K562 (cell line): ENCODE data around the gene GPSM3. TPM values are rescaled to one million over a fixed set of nuclear protein-coding genes. Genes with fewer than 3 reads are reported as not detected.

ENCODE experiments used
- AFF1 ChIP-seq, 2 experiments: fragments of 450-650 bp; IDR thresholded peaks; 2 replicates each; pipeline ENCODE4 v1.6.1; 2018; ENCODE audit warnings: mild to moderate bottlenecking in 2 of 2, low read depth in 1 of 2; ENCODE audit not compliant: partially characterized antibody in 2 of 2
- CBX3 ChIP-seq, 2 experiments: IDR thresholded peaks; 1 replicate in 1 of 2; 2 replicates in 1 of 2; pipeline ENCODE4 v1.6.1; 2012; ENCODE audit warnings: inconsistent platforms in 2 of 2, low read length in 2 of 2, borderline replicate concordance in 1 of 2, control low read depth in 1 of 2
- DACH1 ChIP-seq: fragments of 450-650 bp; IDR thresholded peaks from 2 replicates; pipeline ENCODE4 v1.6.1; 2018; ENCODE audit not compliant: partially characterized antibody
- GABPA ChIP-seq: fragments of 200-800 bp; sonication (Bioruptor generic); conservative IDR thresholded peaks from 2 replicates; pipeline ENCODE4 v1.6.1; 2016; ENCODE audit warnings: low read depth, missing genetic modification characterization, missing compliant biosample characterization
- HCFC1 ChIP-seq: IDR thresholded peaks from 2 replicates; pipeline ENCODE4 v1.6.1; 2012; ENCODE audit warnings: low read depth, low read length, improper control_type of control experiment
- RBM17 ChIP-seq: fragments of 200-400 bp; formaldehyde crosslinking; IDR thresholded peaks from 2 replicates; pipeline ENCODE4 v1.6.1; 2017; ENCODE audit warnings: low read depth, mild to moderate bottlenecking, low read length, borderline replicate concordance
- RBM39 ChIP-seq: fragments of 200-400 bp; formaldehyde crosslinking; optimal IDR thresholded peaks from 2 replicates; pipeline ENCODE3; 2018; ENCODE audit warnings: low read depth, low read length
- RHOXF2B ChIP-seq: fragments of 250-450 bp; sonication (Bioruptor Pico); conservative IDR thresholded peaks from 2 replicates; pipeline ENCODE4 v1.5.1; 2021
- SIN3A ChIP-seq, 2 experiments: fragments of 150-350 bp in 1 of 2; IDR thresholded peaks; 2 replicates each; pipeline ENCODE4 v1.6.1; 2011 to 2016; ENCODE audit warnings: borderline replicate concordance in 2 of 2, low read depth in 2 of 2, low read length in 2 of 2, mild to moderate bottlenecking in 2 of 2, moderate library complexity in 2 of 2; ENCODE audit not compliant: control insufficient read depth in 1 of 2
- TAF1 ChIP-seq: IDR thresholded peaks from 2 replicates; pipeline ENCODE4 v1.6.1; 2011; ENCODE audit warnings: mild to moderate bottlenecking, low read length, moderate library complexity; ENCODE audit not compliant: insufficient read depth, control insufficient read depth, severe bottlenecking; ENCODE audit errors: extremely low read depth
- TOE1 ChIP-seq, 2 experiments: fragments of 450-650 bp in 1 of 2; sonication (generic) in 1 of 2; formaldehyde crosslinking in 1 of 2; IDR thresholded peaks; 2 replicates each; pipeline versions ENCODE4 v1.7.1 to v1.8.0; 2016 to 2022; ENCODE audit warnings: borderline replicate concordance in 2 of 2, mild to moderate bottlenecking in 2 of 2, antibody characterized with exemption in 1 of 2, inconsistent platforms in 1 of 2, low read depth in 1 of 2, missing genetic modification reagents in 1 of 2, moderate library complexity in 1 of 2
- ZNF12 ChIP-seq: sonication (generic); formaldehyde crosslinking; IDR thresholded peaks from 2 replicates; pipeline ENCODE4 v1.4.0; 2020; ENCODE audit warnings: mild to moderate bottlenecking, missing genetic modification reagents
- ZNF232 ChIP-seq: sonication (generic); formaldehyde crosslinking; IDR thresholded peaks from 2 replicates; pipeline ENCODE4 v1.8.0; 2022; ENCODE audit warnings: mild to moderate bottlenecking, missing genetic modification reagents
- ZNF75A ChIP-seq: fragments of 450-650 bp; formaldehyde crosslinking; IDR thresholded peaks from 2 replicates; pipeline ENCODE4 v1.4.0; 2020; ENCODE audit warnings: mild to moderate bottlenecking
- polyA plus RNA-seq, 8 experiments: library from polyadenylated mRNA; depleted of rRNA in 4 of 8; stranded (reverse) in 5 of 8; unstranded in 3 of 8; fragments of >200 nt; fragmentation: Nextera tagmentation in 2 of 8; fragmentation: Illumina TruSeq in 1 of 8; extraction: Ambion mirVana in 2 of 8; extraction: Trizol in 1 of 8; gene quantifications; 2 replicates each; pipeline versions ENCODE4 v1.2.1 to v1.2.3, GENCODE V29; 2011 to 2014; ENCODE audit warnings: inconsistent platforms in 1 of 8, missing spikeins in 1 of 8
- total RNA-seq, 7 experiments: library from RNA; depleted of rRNA in 6 of 7; stranded (reverse); fragments of >200 nt in 6 of 7; fragmentation: Illumina TruSeq in 2 of 7; extraction: Trizol in 2 of 7; gene quantifications; 2 replicates each; pipeline versions ENCODE4 v1.2.1 to v1.2.3, GENCODE V29; 2011 to 2021; ENCODE audit warnings: low replicate concordance in 1 of 7
- TF ChIP-seq, protein P1 (sequence below): sonication (generic); formaldehyde crosslinking; IDR thresholded peaks from 2 replicates; pipeline ENCODE4 v1.8.0; 2022; ENCODE audit warnings: missing genetic modification reagents, mild to moderate bottlenecking, moderate library complexity, borderline replicate concordance
- TF ChIP-seq, protein P2 (sequence below): fragments of 200-800 bp; sonication (Bioruptor generic); IDR thresholded peaks from 2 replicates; pipeline ENCODE4 v1.6.1; 2017; ENCODE audit warnings: missing genetic modification characterization, missing compliant biosample characterization
- TF ChIP-seq, protein P3 (sequence below): fragments of 450-650 bp; formaldehyde crosslinking; IDR thresholded peaks from 2 replicates; pipeline ENCODE4 v1.4.0; 2022; ENCODE audit warnings: missing genetic modification characterization

The GPSM3 gene
- total and polyA plus RNA-seq, 9 of the 15 experiments (the other 6 are each of a cell fraction or from before 2014, with no cell fraction given), result 5.3 to 42.6 (median 24.4) TPM

- TF ChIP-seq SIN3A (IDR thresholded peaks at IDR 0.05; ENCODE audit: borderline replicate concordance in 2 of 2, control insufficient read depth in 1 of 2, low read depth in 2 of 2, low read length in 2 of 2), result peak in 1 of 2 experiments; percentile 54; a peak in 2 of 4 replicates
- TF ChIP-seq AFF1 (IDR thresholded peaks at IDR 0.05; ENCODE audit: low read depth in 1 of 2, partially characterized antibody in 2 of 2), result peak in 1 of 2 experiments; percentile 55
- TF ChIP-seq RBM17, result no peak
- TF ChIP-seq TAF1, result peak; percentile 33
- TF ChIP-seq, protein P1, sequence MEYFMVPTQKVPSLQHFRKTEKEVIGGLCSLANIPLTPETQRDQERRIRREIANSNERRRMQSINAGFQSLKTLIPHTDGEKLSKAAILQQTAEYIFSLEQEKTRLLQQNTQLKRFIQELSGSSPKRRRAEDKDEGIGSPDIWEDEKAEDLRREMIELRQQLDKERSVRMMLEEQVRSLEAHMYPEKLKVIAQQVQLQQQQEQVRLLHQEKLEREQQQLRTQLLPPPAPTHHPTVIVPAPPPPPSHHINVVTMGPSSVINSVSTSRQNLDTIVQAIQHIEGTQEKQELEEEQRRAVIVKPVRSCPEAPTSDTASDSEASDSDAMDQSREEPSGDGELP (CRISPR knock-in tag), result peak; percentile 39; the same call in 1 of the 2 replicates
- no peak for TF ChIP-seq HCFC1
- no peak for TF ChIP-seq ZNF232
- TF ChIP-seq RHOXF2B, result 0 out of 2 replicates have a peak, but pooled peaks have one; percentile 9
- peak in 1 of 2 experiments; percentile 22; a peak in 1 of 3 replicates for TF ChIP-seq CBX3 (IDR thresholded peaks at IDR 0.05; ENCODE audit: borderline replicate concordance in 1 of 2, low read length in 2 of 2)
- 0 out of 2 replicates have a peak, but pooled peaks have one; percentile 8 for TF ChIP-seq ZNF75A (CRISPR knock-in tag)
- peak; percentile 89 for TF ChIP-seq TOE1 (IDR thresholded peaks at IDR 0.05; ENCODE audit: borderline replicate concordance)
- no peak for TF ChIP-seq TOE1 (CRISPR knock-in tag; IDR thresholded peaks at IDR 0.05; ENCODE audit: borderline replicate concordance, low read depth)
- TF ChIP-seq, protein P2, sequence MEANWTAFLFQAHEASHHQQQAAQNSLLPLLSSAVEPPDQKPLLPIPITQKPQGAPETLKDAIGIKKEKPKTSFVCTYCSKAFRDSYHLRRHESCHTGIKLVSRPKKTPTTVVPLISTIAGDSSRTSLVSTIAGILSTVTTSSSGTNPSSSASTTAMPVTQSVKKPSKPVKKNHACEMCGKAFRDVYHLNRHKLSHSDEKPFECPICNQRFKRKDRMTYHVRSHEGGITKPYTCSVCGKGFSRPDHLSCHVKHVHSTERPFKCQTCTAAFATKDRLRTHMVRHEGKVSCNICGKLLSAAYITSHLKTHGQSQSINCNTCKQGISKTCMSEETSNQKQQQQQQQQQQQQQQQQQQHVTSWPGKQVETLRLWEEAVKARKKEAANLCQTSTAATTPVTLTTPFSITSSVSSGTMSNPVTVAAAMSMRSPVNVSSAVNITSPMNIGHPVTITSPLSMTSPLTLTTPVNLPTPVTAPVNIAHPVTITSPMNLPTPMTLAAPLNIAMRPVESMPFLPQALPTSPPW, result peak; percentile 100
- TF ChIP-seq, protein P3, sequence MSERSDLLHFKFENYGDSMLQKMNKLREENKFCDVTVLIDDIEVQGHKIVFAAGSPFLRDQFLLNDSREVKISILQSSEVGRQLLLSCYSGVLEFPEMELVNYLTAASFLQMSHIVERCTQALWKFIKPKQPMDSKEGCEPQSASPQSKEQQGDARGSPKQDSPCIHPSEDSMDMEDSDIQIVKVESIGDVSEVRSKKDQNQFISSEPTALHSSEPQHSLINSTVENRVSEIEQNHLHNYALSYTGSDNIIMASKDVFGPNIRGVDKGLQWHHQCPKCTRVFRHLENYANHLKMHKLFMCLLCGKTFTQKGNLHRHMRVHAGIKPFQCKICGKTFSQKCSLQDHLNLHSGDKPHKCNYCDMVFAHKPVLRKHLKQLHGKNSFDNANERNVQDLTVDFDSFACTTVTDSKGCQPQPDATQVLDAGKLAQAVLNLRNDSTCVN (CRISPR knock-in tag), result peak; percentile 81; the same call in 1 of the 2 replicates
- TF ChIP-seq GABPA (tag), result peak; percentile 68
- TF ChIP-seq RBM39, result peak; percentile 75
- TF ChIP-seq DACH1, result peak; percentile 87
- no peak for TF ChIP-seq ZNF12
These were observed 2.2 kb downstream of the GPSM3 start, which contains the start of gene PBX2 (continued) for GRCh38 chr6:32190054-32190851.
